Calu3 (cell line): ENCODE measurements around the gene MSL3. TPM values are rescaled to one million over a fixed set of nuclear protein-coding genes. Genes with fewer than 3 reads are reported as not detected.

Source experiments
- BruUV-seq: library from RNA; stranded (reverse); fragments of 400-500 nt; replicated peaks from 2 replicates; lab custom pipeline; 2021; lab: Mats Ljungman, UMichigan
- CTCF ChIA-PET: fragments of 300-600 bp; sonication (Branson Sonifier 250); formaldehyde crosslinking; loops from one replicate; lab custom pipeline; 2022; ENCODE audit warnings: antibody characterized with exemption; lab: Charles Lee
- DNase-seq: peaks from one replicate; pipeline ENCODE4 v3.0.0; 2022
- H3K27ac Mint-ChIP-seq: one replicate; pipeline ENCODE4 v1.8.0; 2022; ENCODE audit warnings: mixed read lengths; ENCODE audit not compliant: unreplicated experiment
- H3K27me3 Mint-ChIP-seq: one replicate; pipeline ENCODE4 v1.8.0; 2022; ENCODE audit warnings: mixed read lengths; ENCODE audit not compliant: unreplicated experiment
- H3K36me3 Mint-ChIP-seq: one replicate; pipeline ENCODE4 v1.8.0; 2022; ENCODE audit warnings: mild to moderate bottlenecking, moderate library complexity, mixed read lengths; ENCODE audit not compliant: insufficient read depth, unreplicated experiment
- H3K4me1 Mint-ChIP-seq: one replicate; pipeline ENCODE4 v1.8.0; 2022; ENCODE audit warnings: mild to moderate bottlenecking, low read depth, mixed read lengths; ENCODE audit not compliant: unreplicated experiment
- H3K4me3 Mint-ChIP-seq: one replicate; pipeline ENCODE4 v1.8.0; 2022; ENCODE audit warnings: mild to moderate bottlenecking, low read depth, moderate library complexity, mixed read lengths; ENCODE audit not compliant: unreplicated experiment
- H3K9me3 Mint-ChIP-seq: one replicate; pipeline ENCODE4 v1.8.0; 2022; ENCODE audit warnings: low read depth, mixed read lengths; ENCODE audit not compliant: unreplicated experiment
- CTCF ChIP-seq: fragments of 200-600 bp; IDR thresholded peaks from one replicate; pipeline ENCODE4 v1.8.0; 2022; ENCODE audit warnings: antibody characterized with exemption; ENCODE audit not compliant: unreplicated experiment
- intact Hi-C: fragments of 100-400 bp; cut with micrococcal nuclease; formaldehyde crosslinking; loops from one replicate; pipeline ENCODE4 v1.10.0; 2022; ENCODE audit not compliant: unreplicated experiment
- total RNA-seq: library from RNA; stranded (reverse); gene quantifications from 2 replicates; pipeline ENCODE4 v1.2.3, GENCODE V29; 2022

Gene MSL3
- total RNA-seq, 1 experiment from 2014 or later = 30.7 TPM

DNA sequence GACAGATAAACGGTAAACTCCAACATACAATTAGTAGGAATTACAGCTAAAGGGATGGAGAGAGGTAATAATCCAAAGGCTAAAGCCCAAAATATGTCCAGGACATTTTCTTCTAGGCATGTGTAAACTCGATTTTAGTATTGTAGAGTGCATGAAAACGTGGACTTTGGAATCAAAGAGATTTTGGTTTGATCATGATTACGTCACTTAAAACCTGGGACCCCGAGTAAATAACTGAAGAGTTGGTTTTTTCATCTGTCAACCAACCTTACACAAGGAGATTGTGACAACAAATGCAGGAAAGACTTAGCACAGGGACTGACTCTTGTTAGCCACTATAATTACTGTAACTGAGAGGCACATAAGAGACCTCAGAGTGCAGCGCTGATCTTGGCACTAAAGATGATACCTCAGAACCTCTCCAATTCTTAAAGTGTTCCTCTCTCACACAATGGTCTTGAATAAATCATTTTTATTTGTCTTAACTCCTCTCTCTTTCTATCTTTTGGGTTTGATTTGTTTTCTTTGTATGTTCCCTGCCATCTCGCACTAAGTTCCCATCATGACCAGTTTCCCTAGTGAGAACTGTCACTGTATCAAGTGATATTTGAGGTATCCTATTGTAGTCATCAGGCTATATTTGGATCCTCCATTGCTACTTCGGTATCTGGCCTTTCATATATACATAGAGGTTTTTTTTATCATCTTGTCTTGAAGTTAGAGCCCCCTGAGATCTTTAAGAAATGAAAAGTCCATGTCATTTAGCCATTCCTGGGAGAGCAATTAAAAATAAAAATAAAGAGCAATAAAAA is 32.2 kb upstream of the MSL3 start:
- Mint-ChIP-seq H3K27me3 (no peaks in the 10 kb centered on the region), H3K36me3 (no peaks in the 10 kb centered on the region), H3K27ac (no peak overlapping the region), H3K4me3 (no peak overlapping the region), H3K9me3 (no peaks in the 10 kb centered on the region), H3K4me1 (no peaks in the 10 kb centered on the region)
- CTCF ChIA-PET = no interaction called here
- intact Hi-C loops = no loop called here
- TF ChIP-seq CTCF = no peak
- no TSS peak for BruUV-seq
- no peak for DNase-seq

DNA sequence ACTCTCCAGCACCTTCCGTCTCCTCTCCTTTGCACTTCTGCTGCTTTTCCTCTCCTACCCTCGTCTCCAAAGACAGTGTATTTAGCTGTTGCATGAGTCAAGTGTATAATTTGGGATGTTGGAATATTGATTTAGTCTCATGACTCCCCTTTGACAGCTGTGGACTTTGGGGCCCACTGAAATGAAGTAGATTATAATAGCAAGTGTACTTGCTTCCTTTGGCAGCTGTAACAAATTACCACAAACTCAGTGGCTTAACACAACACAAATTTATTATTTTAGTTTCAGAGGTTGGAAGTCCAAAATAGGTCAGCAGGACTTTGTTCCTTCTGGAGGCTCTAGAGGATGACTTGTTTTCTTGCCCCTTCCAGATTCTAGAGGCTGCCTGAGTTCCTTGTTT is 29.5 kb upstream of the MSL3 start:
- intact Hi-C loops = no loop called here
- no peak overlapping the region for H3K4me3 Mint-ChIP-seq
- no peak for DNase-seq
- H3K9me3 Mint-ChIP-seq = no peaks in the 10 kb centered on the region
- no TSS peak for BruUV-seq
- CTCF ChIA-PET = no interaction called here
- no peak for TF ChIP-seq CTCF
- H3K27ac Mint-ChIP-seq = no peak overlapping the region
- H3K27me3 Mint-ChIP-seq = peaks cover 11% of the 10 kb centered on the region
- H3K36me3 Mint-ChIP-seq = no peaks in the 10 kb centered on the region
- H3K4me1 Mint-ChIP-seq = no peaks in the 10 kb centered on the region

DNA sequence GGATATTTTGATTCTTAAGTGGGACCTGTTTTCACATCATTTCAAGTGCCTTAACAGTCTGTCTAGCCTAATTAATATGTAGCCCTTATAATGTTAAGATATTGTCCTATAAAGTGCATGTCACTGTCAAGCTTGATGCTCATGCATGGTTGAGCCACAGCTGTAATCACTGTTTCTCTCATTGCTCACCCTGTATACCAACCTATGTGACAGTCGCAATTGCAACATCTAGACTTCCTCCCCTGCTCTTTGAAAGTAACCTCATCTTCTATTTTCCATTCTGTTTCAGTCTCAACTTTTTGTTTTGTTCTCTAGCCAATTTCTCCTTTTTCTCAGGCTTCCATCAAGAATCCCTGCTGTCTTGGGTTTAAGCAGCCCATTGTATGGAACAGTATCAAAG is 24.4 kb upstream of the MSL3 start:
- peaks cover 58% of the 10 kb centered on the region for H3K27me3 Mint-ChIP-seq
- DNase-seq = no peak
- no peaks in the 10 kb centered on the region for H3K9me3 Mint-ChIP-seq
- no peak overlapping the region for H3K4me3 Mint-ChIP-seq
- CTCF ChIA-PET = no interaction called here
- H3K36me3 Mint-ChIP-seq = no peaks in the 10 kb centered on the region
- H3K27ac Mint-ChIP-seq = no peak overlapping the region
- TF ChIP-seq CTCF = no peak
- no peaks in the 10 kb centered on the region for H3K4me1 Mint-ChIP-seq
- intact Hi-C loops = no loop called here
- no TSS peak for BruUV-seq

DNA sequence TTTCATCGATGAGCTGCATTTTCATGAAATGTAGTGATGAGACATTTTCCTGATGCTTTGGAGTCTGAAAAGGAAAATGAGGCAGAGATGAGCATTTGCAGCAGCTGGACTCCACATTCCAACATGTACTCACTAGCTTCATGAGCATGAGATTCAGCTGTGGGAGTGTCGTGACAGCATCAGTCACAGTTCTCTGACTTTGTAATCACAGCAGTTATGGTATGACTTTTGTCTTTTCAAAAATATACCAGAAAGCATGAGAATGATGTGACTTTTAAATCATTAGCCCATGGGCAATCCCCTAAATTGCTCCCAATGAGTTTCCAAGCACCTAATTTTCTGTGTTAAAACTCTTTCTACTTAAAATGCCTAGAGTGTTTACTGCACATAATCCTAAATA is 18.3 kb upstream of the MSL3 start:
- Mint-ChIP-seq H3K36me3 (no peaks in the 10 kb centered on the region), H3K27ac (no peak overlapping the region), H3K4me1 (peaks cover 8% of the 10 kb centered on the region), H3K27me3 (peaks cover 62% of the 10 kb centered on the region), H3K9me3 (no peaks in the 10 kb centered on the region), H3K4me3 (no peak overlapping the region)
- no peak for DNase-seq
- no TSS peak for BruUV-seq
- CTCF ChIA-PET = no interaction called here
- no peak for TF ChIP-seq CTCF
- intact Hi-C loops = no loop called here
